HEK293 (cell line): ENCODE results near the gene FIGNL1.

Experiments
- ZBTB8A ChIP-seq: fragments of 450-650 bp; formaldehyde crosslinking; IDR thresholded peaks from 2 replicates; pipeline ENCODE4 v1.5.1; 2016; ENCODE audit warnings: missing biosample characterization, missing genetic modification characterization
- ZNF423 ChIP-seq: fragments of 450-650 bp; formaldehyde crosslinking; IDR thresholded peaks from 2 replicates; pipeline ENCODE4 v1.5.1; 2016; ENCODE audit warnings: missing biosample characterization, missing genetic modification characterization
- ZNF549 ChIP-seq: fragments of 450-650 bp; IDR thresholded peaks from 2 replicates; pipeline ENCODE4 v1.5.1; 2018; ENCODE audit warnings: missing biosample characterization, missing genetic modification characterization, mild to moderate bottlenecking, inconsistent platforms, moderate library complexity
- TF ChIP-seq, protein P1 (sequence below): fragments of 450-650 bp; formaldehyde crosslinking; IDR thresholded peaks from 2 replicates; pipeline ENCODE4 v1.5.1; 2016; ENCODE audit warnings: missing biosample characterization, missing genetic modification characterization
- TF ChIP-seq, protein P2 (sequence below): fragments of 450-650 bp; formaldehyde crosslinking; IDR thresholded peaks from 2 replicates; pipeline ENCODE4 v1.5.1; 2016; ENCODE audit warnings: missing biosample characterization, missing genetic modification characterization

DNA sequence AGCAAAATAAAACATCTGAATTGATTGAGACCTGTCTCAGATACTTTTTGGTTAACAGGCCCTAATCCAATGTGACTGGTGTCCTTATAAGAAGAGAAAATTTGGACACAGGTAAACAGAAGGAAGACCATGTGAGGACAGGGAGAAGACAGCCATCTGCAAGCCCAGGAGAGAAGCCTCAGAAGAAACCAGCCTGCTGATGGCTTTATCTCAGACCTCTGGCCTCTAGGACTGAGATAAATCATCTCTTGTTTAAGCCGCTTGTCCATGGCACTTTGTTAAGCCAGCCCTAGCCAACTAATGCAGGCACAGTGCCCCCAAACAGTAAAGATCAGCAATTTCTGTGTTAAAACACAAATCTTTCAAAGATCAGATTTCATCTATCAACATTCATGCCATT is 41.8 kb upstream of the FIGNL1 start:
- no peak for TF ChIP-seq ZNF549 (tag by site-specific recombination)
- TF ChIP-seq, protein P1, sequence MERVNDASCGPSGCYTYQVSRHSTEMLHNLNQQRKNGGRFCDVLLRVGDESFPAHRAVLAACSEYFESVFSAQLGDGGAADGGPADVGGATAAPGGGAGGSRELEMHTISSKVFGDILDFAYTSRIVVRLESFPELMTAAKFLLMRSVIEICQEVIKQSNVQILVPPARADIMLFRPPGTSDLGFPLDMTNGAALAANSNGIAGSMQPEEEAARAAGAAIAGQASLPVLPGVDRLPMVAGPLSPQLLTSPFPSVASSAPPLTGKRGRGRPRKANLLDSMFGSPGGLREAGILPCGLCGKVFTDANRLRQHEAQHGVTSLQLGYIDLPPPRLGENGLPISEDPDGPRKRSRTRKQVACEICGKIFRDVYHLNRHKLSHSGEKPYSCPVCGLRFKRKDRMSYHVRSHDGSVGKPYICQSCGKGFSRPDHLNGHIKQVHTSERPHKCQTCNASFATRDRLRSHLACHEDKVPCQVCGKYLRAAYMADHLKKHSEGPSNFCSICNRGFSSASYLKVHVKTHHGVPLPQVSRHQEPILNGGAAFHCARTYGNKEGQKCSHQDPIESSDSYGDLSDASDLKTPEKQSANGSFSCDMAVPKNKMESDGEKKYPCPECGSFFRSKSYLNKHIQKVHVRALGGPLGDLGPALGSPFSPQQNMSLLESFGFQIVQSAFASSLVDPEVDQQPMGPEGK (tag by site-specific recombination): no peak
- TF ChIP-seq ZBTB8A (tag by site-specific recombination): no peak
- no peak for TF ChIP-seq ZNF423 (tag by site-specific recombination)
- TF ChIP-seq, protein P2, sequence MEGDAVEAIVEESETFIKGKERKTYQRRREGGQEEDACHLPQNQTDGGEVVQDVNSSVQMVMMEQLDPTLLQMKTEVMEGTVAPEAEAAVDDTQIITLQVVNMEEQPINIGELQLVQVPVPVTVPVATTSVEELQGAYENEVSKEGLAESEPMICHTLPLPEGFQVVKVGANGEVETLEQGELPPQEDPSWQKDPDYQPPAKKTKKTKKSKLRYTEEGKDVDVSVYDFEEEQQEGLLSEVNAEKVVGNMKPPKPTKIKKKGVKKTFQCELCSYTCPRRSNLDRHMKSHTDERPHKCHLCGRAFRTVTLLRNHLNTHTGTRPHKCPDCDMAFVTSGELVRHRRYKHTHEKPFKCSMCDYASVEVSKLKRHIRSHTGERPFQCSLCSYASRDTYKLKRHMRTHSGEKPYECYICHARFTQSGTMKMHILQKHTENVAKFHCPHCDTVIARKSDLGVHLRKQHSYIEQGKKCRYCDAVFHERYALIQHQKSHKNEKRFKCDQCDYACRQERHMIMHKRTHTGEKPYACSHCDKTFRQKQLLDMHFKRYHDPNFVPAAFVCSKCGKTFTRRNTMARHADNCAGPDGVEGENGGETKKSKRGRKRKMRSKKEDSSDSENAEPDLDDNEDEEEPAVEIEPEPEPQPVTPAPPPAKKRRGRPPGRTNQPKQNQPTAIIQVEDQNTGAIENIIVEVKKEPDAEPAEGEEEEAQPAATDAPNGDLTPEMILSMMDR (tag by site-specific recombination): no peak
